Activated CD4-positive, alpha-beta T cell treated with anti-CD3 and anti-CD28 coated beads for 1 hour (primary cell): ENCODE measurements around the gene CCDC27.
"Not testable (repeated sequence)": the region's sequence is repeated elsewhere in the genome, so short reads cannot be mapped to it uniquely, and the experiment has no call there.

Experiments
- DNase-seq: peaks from one replicate; pipeline ENCODE4 v3.0.0-alpha.2; 2020

CCDC27 gene

DNA sequence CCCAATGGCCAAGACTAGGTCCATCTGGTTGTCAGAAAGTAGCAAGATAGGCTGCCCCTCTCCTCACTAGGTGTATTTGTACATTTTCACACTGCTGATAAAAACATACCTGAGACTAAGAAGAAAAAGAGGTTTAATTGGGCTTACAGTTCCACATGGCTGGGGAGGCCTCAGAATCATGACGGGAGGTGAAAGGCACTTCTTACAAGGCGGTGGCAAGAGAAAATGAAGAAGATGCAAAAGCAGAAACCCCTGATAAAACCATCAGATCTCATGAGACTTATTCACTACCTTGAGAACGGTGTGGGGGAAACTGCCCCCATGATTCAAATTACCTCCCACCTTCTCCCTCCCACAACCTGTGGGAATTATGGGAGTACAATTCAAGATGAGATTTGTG is 48.5 kb downstream of the CCDC27 start:
- not testable (repeated sequence) for DNase-seq

DNA sequence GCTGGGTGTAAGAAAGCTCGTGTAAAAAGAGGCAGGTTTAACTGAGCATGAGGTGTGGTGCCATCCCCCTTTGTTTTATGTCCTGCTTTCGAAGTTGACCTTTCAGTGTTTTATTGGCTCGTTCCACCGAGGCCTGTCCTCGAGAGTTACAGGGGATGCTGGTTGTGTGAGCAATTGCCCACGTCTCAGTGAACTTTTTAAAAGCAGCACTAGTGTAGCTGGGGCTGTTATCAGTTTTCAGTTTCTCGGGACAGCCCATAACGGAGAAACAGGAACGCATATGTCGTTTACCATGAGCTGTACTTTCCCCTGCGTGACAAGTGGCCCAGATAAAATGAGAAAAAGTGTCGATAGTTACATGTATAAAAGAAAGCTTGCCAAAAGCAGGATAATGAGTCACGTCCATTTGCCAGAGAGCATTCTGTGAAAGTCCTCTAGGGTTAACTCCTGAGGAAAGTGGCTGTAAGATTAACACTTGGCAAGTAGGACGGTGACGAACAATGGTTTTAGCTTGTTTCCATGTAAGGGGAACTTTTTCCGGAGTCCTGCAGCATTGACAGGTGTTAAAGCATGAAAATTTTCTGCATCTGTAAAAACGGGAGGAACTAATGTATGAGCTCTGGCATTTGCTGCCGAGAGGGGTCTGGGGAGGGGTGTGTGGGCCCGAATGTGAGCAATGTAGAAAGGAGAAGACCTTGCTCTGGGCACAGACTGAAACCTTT is 51.8 kb downstream of the CCDC27 start:
- no peak for DNase-seq

DNA sequence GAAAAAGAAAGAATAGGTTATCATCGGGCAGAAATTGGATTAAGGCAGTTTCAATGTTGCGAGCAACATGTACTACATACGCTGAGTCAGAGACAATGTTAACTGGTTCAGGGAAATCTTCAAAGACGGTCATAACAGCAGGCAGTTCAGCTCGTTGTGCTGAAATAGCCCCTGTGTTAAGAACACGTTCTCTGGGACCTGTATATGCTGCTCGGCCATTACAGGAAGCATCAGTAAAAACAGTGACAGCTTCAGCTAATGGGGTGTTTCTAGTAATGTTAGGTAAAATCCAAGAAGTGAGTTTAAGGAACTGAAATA is 52.3 kb downstream of the CCDC27 start:
- not testable (repeated sequence) for DNase-seq

DNA sequence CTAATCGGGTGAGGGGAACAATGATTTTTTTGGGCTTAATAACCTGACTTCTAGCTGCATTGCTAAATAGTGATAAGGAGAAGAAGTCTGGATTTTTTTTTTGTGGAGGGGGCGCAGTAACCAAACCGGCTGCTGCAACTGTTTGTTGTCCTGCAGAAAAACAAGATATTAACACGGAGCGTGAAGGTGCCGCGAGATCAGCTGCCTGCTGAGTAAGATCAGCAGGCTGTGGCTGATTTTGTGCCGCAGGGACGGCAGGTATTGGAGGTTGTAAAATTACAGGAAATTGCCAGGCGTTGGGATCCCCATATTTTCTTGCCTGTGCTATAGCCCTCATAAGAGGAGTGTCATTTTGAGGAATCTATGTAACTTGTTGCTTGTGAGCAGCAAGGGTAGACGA is 52.8 kb downstream of the CCDC27 start:
- DNase-seq, result no peak

DNA sequence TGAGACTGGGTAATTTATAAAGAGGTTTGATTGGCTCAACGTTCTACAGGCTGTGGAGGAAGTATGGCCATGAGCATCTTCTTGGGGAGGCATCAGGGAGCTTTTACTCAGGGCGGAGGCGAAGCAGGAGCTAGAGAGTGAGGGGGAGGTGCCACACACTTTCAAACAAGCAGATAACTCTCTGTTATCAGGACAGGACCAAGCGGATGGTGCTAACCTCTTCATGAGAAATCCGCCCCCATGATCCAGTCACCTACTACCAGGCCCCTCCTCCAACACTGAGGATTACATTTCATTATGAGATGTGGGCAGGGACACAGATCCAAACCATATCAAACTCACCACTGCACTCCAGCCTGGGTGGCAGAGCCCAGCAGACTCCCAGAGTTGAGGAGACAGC is 55.5 kb downstream of the CCDC27 start:
- DNase-seq, result no peak

DNA sequence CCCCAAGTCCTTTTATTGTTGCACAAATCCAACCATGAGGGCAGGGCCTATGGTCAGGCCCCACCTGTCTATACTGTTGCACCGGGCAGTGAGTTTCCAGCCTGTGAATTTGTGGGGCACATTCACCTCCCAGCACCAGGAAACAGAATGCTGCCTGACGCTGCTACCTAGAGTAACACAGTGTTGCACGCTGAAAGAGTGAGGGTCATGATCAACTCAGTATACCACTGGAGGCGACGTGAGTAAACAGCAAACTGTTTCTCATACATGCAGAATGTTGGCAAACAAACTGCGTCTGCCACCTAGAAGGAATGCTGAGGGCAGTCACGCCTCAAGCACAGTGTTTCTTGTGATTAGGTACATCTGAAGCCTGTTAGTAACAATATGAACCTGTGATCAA is 57.4 kb downstream of the CCDC27 start:
- no peak for DNase-seq

DNA sequence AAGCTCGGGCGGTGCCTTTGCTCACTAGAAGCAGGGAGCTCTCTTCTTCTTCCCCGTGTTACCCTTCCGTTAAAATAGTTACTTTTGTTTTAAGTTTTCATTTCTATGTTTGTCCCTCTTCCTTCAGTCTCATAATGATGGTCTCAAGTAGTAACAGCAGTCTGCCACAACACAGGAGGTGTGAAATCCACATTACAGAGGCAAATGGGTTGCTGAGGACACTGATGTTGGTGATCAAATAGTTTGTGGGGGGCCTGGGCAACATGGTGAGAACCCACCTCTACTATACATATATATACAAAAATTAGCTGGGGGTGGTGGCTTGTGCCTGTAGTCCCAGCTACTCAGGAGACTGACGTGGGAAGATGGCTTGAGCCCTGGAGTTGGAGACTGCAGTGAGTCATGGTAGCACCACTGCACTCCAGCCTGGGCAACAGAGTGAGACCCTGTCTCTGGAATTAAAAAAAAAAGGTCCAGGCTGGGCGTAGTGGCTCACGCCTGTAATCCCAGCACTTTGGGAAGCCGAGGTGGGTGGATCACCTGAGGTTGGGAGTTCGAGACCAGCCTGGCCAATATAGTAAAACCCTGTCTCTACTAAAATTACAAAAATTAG is 58.0 kb downstream of the CCDC27 start:
- DNase-seq, result not testable (repeated sequence)

DNA sequence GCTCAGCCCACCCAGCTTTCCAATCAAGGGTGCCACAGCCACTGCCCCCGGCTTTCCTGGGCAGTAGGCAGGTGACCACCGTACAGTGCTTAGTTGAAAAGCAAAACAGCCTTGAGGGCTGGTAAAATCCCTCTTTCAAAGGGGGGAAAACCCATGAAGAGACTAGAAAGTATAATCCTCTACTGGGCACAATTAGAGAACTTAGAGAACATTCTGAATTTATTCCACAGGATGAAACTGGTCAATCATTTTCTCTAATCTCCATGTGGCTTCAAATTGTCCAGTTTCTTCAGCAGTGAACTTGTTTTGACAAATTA is 59.3 kb downstream of the CCDC27 start:
- no peak for DNase-seq

DNA sequence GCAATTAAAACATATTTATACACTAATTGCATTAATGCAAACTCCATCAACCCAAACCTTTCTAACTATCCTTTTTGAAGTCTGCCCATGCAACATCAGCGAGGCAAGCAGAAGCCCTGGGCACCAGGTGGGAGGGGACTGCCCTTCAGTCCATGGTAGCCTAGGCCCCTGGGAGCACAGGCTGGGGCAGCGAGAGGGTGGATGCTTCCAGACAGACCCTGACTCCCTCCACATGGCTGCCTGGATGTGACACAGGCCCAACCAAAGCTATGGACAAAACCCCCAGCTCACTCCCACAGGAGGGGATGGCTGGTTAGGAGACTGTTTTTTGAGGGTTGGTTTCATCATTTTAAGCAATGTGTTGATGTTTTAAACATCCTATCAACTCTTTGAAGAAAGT is 61.8 kb downstream of the CCDC27 start:
- no peak for DNase-seq

DNA sequence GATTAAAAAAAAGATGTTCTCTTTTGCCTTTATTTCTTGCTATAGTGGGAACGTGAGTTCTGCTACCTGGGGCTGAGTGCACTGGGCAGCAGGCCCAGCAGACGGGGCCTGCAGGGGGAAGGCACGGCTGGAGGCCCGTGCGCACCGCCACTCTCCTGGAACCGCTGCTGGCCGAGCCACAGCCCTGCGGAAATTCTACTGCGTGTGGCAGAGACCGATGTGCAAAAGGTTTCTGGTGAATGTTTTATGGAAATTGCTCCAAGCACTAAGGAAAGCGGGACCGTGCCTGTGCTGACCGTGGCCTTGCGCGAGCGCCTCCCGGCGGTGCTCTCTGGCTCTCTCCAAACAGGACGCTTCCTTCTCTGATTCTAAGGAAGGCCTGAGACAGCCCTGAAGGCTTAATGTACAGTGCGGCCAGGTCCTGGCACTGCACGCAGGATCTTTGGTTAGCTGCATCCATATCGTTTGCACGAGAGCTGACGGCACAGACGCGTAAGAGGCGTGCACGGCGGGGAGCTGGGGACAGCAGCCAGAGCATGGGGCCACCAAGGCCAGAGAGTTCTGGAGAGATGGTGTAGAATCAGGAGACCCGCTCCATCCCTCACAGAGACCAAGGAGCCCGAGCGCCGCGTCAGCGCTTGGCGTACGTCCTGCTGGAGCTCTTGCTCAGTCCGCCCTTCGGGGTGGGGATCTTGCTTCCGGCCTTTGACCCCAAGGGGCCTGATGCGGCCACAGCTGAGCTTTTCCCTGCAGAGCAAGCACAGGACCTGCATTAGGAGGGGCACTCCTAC is 62.7 kb downstream of the CCDC27 start:
- DNase-seq, result no peak

DNA sequence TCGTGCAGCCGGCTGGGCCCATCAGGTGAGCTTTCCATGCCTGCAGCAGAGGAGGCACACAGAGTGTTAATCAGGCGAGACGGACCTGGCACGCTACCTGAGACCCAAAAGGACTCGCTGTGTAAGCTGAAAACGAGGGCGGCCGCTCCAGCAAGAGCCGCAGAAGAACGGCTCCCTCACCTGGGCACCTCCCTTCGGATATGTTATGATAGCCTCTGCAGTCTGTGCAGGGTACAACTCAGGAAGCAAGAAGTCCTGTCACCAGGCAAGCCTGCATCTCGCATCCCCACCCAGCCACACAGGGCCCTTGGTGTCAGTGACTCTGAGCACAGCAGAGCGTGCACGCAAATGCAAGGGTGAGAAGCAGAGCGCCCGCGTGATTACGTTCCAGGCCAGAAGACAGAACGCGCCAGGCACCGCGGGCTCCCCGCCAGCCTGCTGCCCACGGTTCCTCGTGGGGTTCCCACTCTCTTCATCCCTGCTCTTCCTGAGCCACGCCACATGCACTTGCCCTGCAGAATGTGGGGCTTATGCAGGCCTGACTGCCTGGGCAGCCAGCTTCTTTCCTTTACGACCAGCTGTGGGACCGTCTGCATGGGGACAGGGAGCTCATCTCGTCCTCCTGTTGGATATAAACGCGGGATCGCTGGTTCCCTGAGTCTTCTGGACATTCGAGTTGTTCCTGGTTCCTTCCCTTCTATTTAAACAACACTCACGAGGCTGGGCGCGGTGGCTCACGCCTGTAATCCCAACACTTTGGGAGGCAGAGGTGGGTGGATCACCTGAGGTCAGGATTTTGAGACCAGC is 64.3 kb downstream of the CCDC27 start:
- DNase-seq, result no peak

DNA sequence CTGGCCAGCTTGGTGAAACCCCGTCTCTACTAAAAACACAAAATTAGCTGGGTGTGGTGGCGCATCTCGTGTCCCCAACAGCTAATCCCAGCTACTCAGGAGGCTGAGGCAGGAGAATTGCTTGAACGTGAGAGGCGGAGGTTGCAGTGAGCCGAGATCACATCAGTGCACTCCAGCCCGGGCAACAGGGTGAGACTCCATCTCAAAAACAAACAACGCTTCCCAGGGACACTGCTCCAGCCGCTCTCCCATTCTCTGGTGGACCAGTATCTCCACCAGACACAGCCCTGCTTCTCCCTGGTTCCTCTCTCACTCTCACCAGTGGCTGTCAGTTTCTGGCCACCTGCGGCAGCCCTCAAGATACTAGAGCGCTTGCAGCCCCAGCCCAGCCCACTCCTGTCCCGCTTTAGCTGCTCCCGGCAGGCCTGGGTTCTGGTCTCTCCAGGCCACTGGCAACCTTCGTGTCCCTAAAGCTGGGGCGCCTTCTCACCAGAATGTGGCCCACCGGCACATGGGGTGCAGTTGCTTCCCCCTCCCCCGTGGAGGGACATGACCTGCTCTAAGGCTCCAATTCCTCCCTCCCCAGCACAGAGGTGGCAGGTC is 65.0 kb downstream of the CCDC27 start:
- no peak for DNase-seq

DNA sequence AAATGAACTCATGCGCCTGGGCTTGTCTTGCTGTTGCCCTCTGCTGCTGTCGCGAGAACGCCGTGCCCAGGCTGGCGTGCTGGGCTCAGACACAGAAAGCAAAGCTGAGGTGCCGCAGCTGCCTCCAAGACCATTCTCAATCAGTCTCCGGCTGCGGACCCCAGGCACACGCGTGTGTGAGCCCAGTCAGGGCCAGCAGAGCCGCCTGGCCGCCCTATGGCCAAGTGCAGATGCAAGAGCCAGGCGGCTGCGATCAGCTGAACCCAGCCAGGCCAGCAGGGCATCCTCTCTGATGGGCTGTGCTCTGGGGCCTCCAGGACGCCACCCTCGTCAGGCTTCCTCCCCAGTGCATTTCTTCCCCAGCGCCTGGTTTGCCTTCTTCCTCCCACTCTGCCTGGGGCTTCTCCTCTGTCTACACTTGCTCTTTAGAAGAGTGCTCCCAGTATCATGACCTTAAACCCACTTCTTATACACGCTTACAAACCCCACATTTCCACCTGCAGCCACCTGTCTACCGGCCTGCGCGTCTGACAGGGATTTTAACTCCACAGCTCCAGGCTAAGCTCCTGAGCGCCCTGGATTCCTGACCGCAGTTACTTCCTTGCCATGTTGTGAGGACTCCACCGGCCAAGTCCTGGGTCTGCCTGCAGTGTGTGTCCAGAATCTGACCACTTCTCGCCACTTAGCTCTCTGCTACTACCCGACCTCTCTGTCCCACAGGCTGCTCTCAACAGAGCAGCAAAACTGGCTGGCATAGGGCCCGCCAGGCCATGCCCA is 65.8 kb downstream of the CCDC27 start:
- DNase-seq, result no peak

DNA sequence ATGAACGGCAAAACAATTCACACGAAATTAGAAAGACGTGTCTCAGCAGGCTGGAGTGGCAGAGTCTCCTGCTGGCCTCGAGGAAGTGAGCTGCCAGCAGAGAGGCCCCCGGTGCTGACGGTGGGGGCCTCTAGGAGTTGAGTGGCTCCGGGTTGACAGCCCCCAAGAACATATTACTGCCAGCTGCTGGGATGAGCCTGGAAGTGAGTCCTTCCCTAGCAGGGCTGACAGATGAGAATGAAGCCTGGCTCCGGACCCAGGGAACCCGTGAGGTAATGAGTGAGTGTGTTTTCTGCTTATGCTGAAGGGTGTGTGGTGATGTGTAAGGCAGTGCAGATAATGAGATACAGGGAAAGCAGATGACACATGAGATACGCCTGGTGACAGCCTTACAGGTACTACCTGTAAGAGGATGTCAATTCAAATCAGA is 67.5 kb downstream of the CCDC27 start:
- DNase-seq, result no peak

DNA sequence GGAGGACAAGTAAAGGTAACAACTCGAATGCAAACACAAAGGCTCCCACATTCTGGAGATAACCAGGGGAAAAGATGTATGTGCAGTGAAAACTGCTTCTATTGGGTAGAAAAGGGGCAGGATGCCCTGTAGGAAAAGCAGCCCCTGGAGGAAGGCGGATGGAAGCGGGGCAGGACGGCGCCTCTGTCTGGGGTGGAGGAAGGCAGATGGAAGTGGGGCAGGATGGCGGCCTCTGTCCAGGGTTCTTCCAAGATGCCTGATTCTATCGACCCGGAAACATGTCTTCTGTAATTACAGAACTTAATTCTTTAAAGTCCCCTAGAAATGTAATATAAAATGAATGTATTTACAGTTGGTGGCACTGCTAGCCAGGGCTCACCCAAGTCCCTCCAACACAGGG is 68.1 kb downstream of the CCDC27 start:
- DNase-seq, result no peak

DNA sequence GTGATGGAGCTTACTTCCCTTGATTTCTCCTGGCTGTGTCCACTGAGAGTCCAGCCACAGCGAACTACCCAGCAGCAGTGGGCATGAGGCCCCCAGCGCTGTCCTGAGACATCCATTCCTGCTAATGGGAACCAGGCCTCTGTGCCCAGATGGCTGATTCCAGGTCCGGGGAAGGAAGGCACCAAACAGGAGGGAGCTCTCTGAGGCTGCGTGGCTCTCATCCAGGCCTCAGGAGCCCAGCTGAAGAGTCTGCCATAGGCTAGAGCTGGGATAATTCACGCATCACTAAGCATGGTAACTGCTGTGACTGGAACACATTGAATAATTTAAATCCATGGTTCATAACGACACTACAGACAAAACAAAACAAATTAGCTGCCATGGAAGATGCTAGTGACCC is 68.8 kb downstream of the CCDC27 start:
- DNase-seq, result no peak
